Ishikawa (cell line): ENCODE results near the gene MTA1.

Experiments
- CEBPB ChIP-seq: IDR thresholded peaks from 2 replicates; pipeline ENCODE4 v1.6.1; 2012
- CREB1 ChIP-seq: IDR thresholded peaks from 2 replicates; pipeline ENCODE4 v1.6.1; 2012; ENCODE audit warnings: low read depth
- EGR1 ChIP-seq: IDR thresholded peaks from 2 replicates; pipeline ENCODE4 v1.6.1; 2012
- RAD21 ChIP-seq: IDR thresholded peaks from 2 replicates; pipeline ENCODE4 v1.6.1; 2012; ENCODE audit warnings: low read depth
- TCF12 ChIP-seq: IDR thresholded peaks from 2 replicates; pipeline ENCODE4 v1.6.1; 2012; ENCODE audit warnings: low read depth
- YY1 ChIP-seq: IDR thresholded peaks from 2 replicates; pipeline ENCODE4 v1.6.1; 2012; ENCODE audit warnings: low read depth
- TF ChIP-seq, protein P1 (sequence below): IDR thresholded peaks from 2 replicates; pipeline ENCODE4 v1.6.1; 2012
- TF ChIP-seq, protein P2 (sequence below): IDR thresholded peaks from 2 replicates; pipeline ENCODE4 v1.6.1; 2012; ENCODE audit warnings: low read depth, mild to moderate bottlenecking

GRCh38 chr14:105503935-105504692 lies 84.5 kb downstream of the MTA1 start:
- TF ChIP-seq YY1 (no peak), TCF12 (no peak), CREB1 (no peak), CEBPB (no peak), RAD21 (no peak), EGR1 (no peak)
- TF ChIP-seq, protein P1, sequence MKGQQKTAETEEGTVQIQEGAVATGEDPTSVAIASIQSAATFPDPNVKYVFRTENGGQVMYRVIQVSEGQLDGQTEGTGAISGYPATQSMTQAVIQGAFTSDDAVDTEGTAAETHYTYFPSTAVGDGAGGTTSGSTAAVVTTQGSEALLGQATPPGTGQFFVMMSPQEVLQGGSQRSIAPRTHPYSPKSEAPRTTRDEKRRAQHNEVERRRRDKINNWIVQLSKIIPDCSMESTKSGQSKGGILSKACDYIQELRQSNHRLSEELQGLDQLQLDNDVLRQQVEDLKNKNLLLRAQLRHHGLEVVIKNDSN: no peak
- TF ChIP-seq, protein P2, sequence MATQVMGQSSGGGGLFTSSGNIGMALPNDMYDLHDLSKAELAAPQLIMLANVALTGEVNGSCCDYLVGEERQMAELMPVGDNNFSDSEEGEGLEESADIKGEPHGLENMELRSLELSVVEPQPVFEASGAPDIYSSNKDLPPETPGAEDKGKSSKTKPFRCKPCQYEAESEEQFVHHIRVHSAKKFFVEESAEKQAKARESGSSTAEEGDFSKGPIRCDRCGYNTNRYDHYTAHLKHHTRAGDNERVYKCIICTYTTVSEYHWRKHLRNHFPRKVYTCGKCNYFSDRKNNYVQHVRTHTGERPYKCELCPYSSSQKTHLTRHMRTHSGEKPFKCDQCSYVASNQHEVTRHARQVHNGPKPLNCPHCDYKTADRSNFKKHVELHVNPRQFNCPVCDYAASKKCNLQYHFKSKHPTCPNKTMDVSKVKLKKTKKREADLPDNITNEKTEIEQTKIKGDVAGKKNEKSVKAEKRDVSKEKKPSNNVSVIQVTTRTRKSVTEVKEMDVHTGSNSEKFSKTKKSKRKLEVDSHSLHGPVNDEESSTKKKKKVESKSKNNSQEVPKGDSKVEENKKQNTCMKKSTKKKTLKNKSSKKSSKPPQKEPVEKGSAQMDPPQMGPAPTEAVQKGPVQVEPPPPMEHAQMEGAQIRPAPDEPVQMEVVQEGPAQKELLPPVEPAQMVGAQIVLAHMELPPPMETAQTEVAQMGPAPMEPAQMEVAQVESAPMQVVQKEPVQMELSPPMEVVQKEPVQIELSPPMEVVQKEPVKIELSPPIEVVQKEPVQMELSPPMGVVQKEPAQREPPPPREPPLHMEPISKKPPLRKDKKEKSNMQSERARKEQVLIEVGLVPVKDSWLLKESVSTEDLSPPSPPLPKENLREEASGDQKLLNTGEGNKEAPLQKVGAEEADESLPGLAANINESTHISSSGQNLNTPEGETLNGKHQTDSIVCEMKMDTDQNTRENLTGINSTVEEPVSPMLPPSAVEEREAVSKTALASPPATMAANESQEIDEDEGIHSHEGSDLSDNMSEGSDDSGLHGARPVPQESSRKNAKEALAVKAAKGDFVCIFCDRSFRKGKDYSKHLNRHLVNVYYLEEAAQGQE: no peak
